Measurements from ENCODE around the gene CTU1.

- TF ChIP-seq CTCF (conservative IDR thresholded peaks at IDR 0.05) = no peak
- no peak for TF ChIP-seq ZFX (IDR thresholded peaks at IDR 0.05)
These were observed 26.7 kb downstream of the CTU1 start for GRCh38 chr19:51081476-51081875.
